ENCODE measurements around the gene SINHCAF. TPM values are rescaled to one million over a fixed set of nuclear protein-coding genes. Genes with fewer than 3 reads are reported as not detected.

The SINHCAF gene
- total and polyA plus RNA-seq, 9 of the 15 experiments (the other 6 are each of a cell fraction or from before 2014, with no cell fraction given), result 73.2 to 185 (median 110) TPM

DNA sequence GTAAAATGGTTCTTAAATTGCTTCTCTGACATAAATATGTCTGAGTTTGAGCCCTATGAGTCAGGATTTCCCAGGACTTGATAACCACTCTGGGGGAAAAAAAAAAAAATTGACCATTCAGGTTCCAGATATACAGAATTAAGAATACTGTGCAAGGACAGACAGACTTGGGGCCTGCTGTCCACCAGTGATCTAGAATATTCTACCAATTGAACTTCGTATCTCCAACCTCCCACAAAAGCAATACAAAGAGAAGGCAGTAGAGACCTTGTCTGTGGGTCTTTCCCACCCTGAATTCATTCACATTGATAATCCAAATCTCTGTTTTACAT is 4.1 kb downstream of the SINHCAF start (continued):
- TF ChIP-seq EGR1 (conservative IDR thresholded peaks at IDR 0.05), result no peak
- TF ChIP-seq, protein P1, sequence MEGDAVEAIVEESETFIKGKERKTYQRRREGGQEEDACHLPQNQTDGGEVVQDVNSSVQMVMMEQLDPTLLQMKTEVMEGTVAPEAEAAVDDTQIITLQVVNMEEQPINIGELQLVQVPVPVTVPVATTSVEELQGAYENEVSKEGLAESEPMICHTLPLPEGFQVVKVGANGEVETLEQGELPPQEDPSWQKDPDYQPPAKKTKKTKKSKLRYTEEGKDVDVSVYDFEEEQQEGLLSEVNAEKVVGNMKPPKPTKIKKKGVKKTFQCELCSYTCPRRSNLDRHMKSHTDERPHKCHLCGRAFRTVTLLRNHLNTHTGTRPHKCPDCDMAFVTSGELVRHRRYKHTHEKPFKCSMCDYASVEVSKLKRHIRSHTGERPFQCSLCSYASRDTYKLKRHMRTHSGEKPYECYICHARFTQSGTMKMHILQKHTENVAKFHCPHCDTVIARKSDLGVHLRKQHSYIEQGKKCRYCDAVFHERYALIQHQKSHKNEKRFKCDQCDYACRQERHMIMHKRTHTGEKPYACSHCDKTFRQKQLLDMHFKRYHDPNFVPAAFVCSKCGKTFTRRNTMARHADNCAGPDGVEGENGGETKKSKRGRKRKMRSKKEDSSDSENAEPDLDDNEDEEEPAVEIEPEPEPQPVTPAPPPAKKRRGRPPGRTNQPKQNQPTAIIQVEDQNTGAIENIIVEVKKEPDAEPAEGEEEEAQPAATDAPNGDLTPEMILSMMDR (IDR thresholded peaks at IDR 0.05 in 2 of 3, conservative IDR thresholded peaks at IDR 0.05 in 1 of 3; ENCODE audit: insufficient read depth in 2 of 3, low read depth in 1 of 3, low read length in 3 of 3), result no peak
- TF ChIP-seq ILK (tag; IDR thresholded peaks at IDR 0.05; ENCODE audit: borderline replicate concordance, low read depth), result no peak
- no peak for TF ChIP-seq WHSC1 (IDR thresholded peaks at IDR 0.05; ENCODE audit: low read length)
- TF ChIP-seq ELF2 (CRISPR knock-in tag; IDR thresholded peaks at IDR 0.05), result no peak
- no peak for TF ChIP-seq CCNT2 (IDR thresholded peaks at IDR 0.05; ENCODE audit: borderline replicate concordance, extremely low read depth, insufficient read length, low read depth, low read length)
- TF ChIP-seq ZNF121 (CRISPR knock-in tag; conservative IDR thresholded peaks at IDR 0.05), result no peak
- TF ChIP-seq, protein P2, sequence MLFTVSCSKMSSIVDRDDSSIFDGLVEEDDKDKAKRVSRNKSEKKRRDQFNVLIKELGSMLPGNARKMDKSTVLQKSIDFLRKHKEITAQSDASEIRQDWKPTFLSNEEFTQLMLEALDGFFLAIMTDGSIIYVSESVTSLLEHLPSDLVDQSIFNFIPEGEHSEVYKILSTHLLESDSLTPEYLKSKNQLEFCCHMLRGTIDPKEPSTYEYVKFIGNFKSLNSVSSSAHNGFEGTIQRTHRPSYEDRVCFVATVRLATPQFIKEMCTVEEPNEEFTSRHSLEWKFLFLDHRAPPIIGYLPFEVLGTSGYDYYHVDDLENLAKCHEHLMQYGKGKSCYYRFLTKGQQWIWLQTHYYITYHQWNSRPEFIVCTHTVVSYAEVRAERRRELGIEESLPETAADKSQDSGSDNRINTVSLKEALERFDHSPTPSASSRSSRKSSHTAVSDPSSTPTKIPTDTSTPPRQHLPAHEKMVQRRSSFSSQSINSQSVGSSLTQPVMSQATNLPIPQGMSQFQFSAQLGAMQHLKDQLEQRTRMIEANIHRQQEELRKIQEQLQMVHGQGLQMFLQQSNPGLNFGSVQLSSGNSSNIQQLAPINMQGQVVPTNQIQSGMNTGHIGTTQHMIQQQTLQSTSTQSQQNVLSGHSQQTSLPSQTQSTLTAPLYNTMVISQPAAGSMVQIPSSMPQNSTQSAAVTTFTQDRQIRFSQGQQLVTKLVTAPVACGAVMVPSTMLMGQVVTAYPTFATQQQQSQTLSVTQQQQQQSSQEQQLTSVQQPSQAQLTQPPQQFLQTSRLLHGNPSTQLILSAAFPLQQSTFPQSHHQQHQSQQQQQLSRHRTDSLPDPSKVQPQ (CRISPR knock-in tag; IDR thresholded peaks at IDR 0.05; ENCODE audit: borderline replicate concordance), result no peak
- TF ChIP-seq ERF (CRISPR knock-in tag; IDR thresholded peaks at IDR 0.05), result no peak
- TF ChIP-seq NELFE (IDR thresholded peaks at IDR 0.05; ENCODE audit: insufficient read depth, insufficient read length), result no peak
- no peak for TF ChIP-seq NONO (IDR thresholded peaks at IDR 0.05; ENCODE audit: low read depth in 2 of 2, low read length in 1 of 2)
- no peak for TF ChIP-seq TGIF2 (CRISPR knock-in tag; IDR thresholded peaks at IDR 0.05)
- no peak for TF ChIP-seq FOXA1 (IDR thresholded peaks at IDR 0.05; ENCODE audit: borderline replicate concordance)
- TF ChIP-seq SAFB (IDR thresholded peaks at IDR 0.05; ENCODE audit: borderline replicate concordance, low read depth, low read length), result no peak
- TF ChIP-seq ARHGAP35 (IDR thresholded peaks at IDR 0.05; ENCODE audit: partially characterized antibody), result no peak
- TF ChIP-seq ZC3H4 (CRISPR knock-in tag; IDR thresholded peaks at IDR 0.05; ENCODE audit: borderline replicate concordance), result no peak
- TF ChIP-seq, protein P3, sequence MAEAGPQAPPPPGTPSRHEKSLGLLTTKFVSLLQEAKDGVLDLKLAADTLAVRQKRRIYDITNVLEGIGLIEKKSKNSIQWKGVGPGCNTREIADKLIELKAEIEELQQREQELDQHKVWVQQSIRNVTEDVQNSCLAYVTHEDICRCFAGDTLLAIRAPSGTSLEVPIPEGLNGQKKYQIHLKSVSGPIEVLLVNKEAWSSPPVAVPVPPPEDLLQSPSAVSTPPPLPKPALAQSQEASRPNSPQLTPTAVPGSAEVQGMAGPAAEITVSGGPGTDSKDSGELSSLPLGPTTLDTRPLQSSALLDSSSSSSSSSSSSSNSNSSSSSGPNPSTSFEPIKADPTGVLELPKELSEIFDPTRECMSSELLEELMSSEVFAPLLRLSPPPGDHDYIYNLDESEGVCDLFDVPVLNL (CRISPR knock-in tag; IDR thresholded peaks at IDR 0.05; ENCODE audit: low read depth), result no peak
- TF ChIP-seq MEF2A (IDR thresholded peaks at IDR 0.05; ENCODE audit: control insufficient read depth, low read depth, low read length), result no peak
- TF ChIP-seq, protein P4, sequence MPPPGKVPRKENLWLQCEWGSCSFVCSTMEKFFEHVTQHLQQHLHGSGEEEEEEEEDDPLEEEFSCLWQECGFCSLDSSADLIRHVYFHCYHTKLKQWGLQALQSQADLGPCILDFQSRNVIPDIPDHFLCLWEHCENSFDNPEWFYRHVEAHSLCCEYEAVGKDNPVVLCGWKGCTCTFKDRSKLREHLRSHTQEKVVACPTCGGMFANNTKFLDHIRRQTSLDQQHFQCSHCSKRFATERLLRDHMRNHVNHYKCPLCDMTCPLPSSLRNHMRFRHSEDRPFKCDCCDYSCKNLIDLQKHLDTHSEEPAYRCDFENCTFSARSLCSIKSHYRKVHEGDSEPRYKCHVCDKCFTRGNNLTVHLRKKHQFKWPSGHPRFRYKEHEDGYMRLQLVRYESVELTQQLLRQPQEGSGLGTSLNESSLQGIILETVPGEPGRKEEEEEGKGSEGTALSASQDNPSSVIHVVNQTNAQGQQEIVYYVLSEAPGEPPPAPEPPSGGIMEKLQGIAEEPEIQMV (tag; conservative IDR thresholded peaks at IDR 0.05; ENCODE audit: low read depth), result no peak
- no peak for TF ChIP-seq RB1 (IDR thresholded peaks at IDR 0.05; ENCODE audit: low read depth)
- TF ChIP-seq KAT7 (CRISPR knock-in tag; IDR thresholded peaks at IDR 0.05; ENCODE audit: borderline replicate concordance), result no peak

Data from K562 (cell line).